ENCODE data around the gene LIF.
A peak's percentile ranks its signal among the peaks of the same experiment; 100 is the strongest.

The LIF gene

GRCh38 chr22:30260682-30261081 lies 14.1 kb upstream of the LIF start:
- no peak overlapping the region for H3K4me3 ChIP-seq (ENCODE audit: low read depth in 1 of 2, low read length in 2 of 2)
- peaks cover 0 to 13% of the 10 kb centered on the region in 2 donors for H3K4me1 ChIP-seq (ENCODE audit: control insufficient read depth in 1 of 2, insufficient read depth in 2 of 2, low read length in 2 of 2)
- no peaks in the 10 kb centered on the region for H3K36me3 ChIP-seq (ENCODE audit: control insufficient read depth in 1 of 2, insufficient read depth in 2 of 2, low read length in 2 of 2)
- H3K27me3 ChIP-seq (ENCODE audit: low read depth, low read length) = no peaks in the 10 kb centered on the region
- H3K27ac ChIP-seq (ENCODE audit: low read length) = no peak overlapping the region
- no peaks in the 10 kb centered on the region for H3K9me3 ChIP-seq (ENCODE audit: control insufficient read depth in 1 of 2, low read length in 2 of 2)

GRCh38 chr22:30260276-30260675 lies 13.7 kb upstream of the LIF start:
- Histone ChIP-seq H3K4me1 (ENCODE audit: control insufficient read depth in 1 of 2, insufficient read depth in 2 of 2, low read length in 2 of 2) (peaks cover 0 to 14% of the 10 kb centered on the region in 2 donors), H3K4me3 (ENCODE audit: low read depth in 1 of 2, low read length in 2 of 2) (no peak overlapping the region), H3K9me3 (ENCODE audit: control insufficient read depth in 1 of 2, low read length in 2 of 2) (no peaks in the 10 kb centered on the region), H3K27ac (ENCODE audit: low read length) (no peak overlapping the region), H3K27me3 (ENCODE audit: low read depth, low read length) (no peaks in the 10 kb centered on the region), H3K36me3 (ENCODE audit: control insufficient read depth in 1 of 2, insufficient read depth in 2 of 2, low read length in 2 of 2) (no peaks in the 10 kb centered on the region)

DNA sequence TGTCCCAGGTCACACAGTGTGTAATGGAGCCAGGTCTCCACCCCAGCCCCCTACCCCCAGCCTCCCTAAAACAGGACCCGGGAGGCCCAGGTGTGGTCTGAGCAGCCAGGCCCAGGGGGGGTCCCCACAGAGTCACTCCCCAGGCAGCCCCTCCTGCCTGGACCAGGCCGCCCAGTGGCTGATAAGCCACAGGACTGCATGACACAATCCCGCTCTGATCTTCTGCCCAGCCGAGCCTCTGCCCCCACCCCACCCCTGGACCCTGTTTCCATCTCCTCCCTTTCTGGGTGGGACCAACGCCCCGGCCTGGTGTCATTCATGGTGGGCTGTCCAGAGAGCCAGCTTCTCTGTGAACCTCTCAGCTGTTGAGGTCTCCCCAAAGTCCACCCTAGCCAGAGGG lies 7.8 kb upstream of the LIF start:
- Histone ChIP-seq H3K36me3 (ENCODE audit: control insufficient read depth in 1 of 2, insufficient read depth in 2 of 2, low read length in 2 of 2) (no peaks in the 10 kb centered on the region), H3K27ac (ENCODE audit: low read length) (no peak overlapping the region), H3K27me3 (ENCODE audit: low read depth, low read length) (no peaks in the 10 kb centered on the region), H3K4me3 (ENCODE audit: low read depth in 1 of 2, low read length in 2 of 2) (no peak overlapping the region), H3K9me3 (ENCODE audit: control insufficient read depth in 1 of 2, low read length in 2 of 2) (no peaks in the 10 kb centered on the region), H3K4me1 (ENCODE audit: control insufficient read depth in 1 of 2, insufficient read depth in 2 of 2, low read length in 2 of 2) (peaks cover 9 to 16% of the 10 kb centered on the region in 2 donors)

GRCh38 chr22:30253205-30253852 lies 6.8 kb upstream of the LIF start:
- no peaks in the 10 kb centered on the region for H3K27me3 ChIP-seq (ENCODE audit: low read depth, low read length)
- no peak overlapping the region for H3K4me3 ChIP-seq (ENCODE audit: low read depth in 1 of 2, low read length in 2 of 2)
- H3K9me3 ChIP-seq (ENCODE audit: control insufficient read depth in 1 of 2, low read length in 2 of 2) = no peaks in the 10 kb centered on the region
- H3K27ac ChIP-seq (ENCODE audit: low read length) = peak overlapping the region; percentile 19
- H3K4me1 ChIP-seq (ENCODE audit: control insufficient read depth in 1 of 2, insufficient read depth in 2 of 2, low read length in 2 of 2) = peaks cover 9 to 16% of the 10 kb centered on the region in 2 donors
- no peaks in the 10 kb centered on the region for H3K36me3 ChIP-seq (ENCODE audit: control insufficient read depth in 1 of 2, insufficient read depth in 2 of 2, low read length in 2 of 2)

DNA sequence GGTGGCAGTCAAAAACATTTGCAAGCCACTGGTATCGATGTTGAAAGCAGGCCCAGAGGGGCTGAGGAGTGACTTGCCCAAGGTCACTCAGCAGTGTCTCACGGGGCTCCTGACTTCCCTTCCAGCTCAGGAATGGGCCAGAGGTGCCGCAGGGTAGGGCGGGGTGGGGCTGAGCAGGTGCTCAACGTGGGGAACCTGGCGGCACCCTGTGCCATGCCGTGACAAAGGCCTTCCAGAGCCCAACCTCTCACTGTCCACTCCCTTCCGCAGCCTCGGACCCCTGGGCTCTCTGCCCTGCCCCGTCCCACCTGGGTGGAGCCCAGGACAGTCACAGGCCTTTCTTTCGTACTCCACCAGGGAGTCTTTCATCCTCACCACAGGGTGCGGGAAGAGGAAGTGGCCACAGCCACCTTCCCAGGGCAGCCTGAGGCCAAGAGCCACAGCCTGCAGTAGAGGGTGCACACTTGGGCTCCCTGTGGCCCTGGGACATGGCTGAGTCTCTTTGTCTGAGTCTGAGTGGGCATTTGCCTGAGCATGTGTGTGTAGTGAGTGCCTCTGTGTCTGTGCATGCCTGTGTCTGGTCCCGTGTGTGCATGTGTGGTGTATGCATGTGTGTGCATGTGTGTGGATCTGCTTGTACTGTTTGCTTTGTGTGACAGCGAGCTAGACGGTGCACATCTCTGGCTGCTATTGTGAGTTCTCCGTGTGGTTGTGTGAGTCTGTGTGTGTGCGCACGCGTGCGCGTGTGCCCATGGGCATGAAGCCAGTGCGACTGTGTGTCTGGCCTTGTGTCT lies 6.0 kb upstream of the LIF start:
- Histone ChIP-seq H3K4me1 (ENCODE audit: control insufficient read depth in 1 of 2, insufficient read depth in 2 of 2, low read length in 2 of 2) (peaks cover 9 to 16% of the 10 kb centered on the region in 2 donors), H3K27me3 (ENCODE audit: low read depth, low read length) (no peaks in the 10 kb centered on the region), H3K27ac (ENCODE audit: low read length) (peak overlapping the region; percentile 19), H3K36me3 (ENCODE audit: control insufficient read depth in 1 of 2, insufficient read depth in 2 of 2, low read length in 2 of 2) (no peaks in the 10 kb centered on the region), H3K4me3 (ENCODE audit: low read depth in 1 of 2, low read length in 2 of 2) (no peak overlapping the region), H3K9me3 (ENCODE audit: control insufficient read depth in 1 of 2, low read length in 2 of 2) (no peaks in the 10 kb centered on the region)

- Histone ChIP-seq H3K36me3 (ENCODE audit: control insufficient read depth in 1 of 2, insufficient read depth in 2 of 2, low read length in 2 of 2) (no peaks in the 10 kb centered on the region), H3K9me3 (ENCODE audit: control insufficient read depth in 1 of 2, low read length in 2 of 2) (no peaks in the 10 kb centered on the region), H3K27me3 (ENCODE audit: low read depth, low read length) (no peaks in the 10 kb centered on the region), H3K4me3 (ENCODE audit: low read depth in 1 of 2, low read length in 2 of 2) (no peak overlapping the region), H3K4me1 (ENCODE audit: control insufficient read depth in 1 of 2, insufficient read depth in 2 of 2, low read length in 2 of 2) (peaks cover 12 to 20% of the 10 kb centered on the region in 2 donors), H3K27ac (ENCODE audit: low read length) (no peak overlapping the region)
These were observed 5.2 kb upstream of the LIF start for GRCh38 chr22:30251711-30252110.

GRCh38 chr22:30250661-30251267 lies 4.2 kb upstream of the LIF start:
- H3K9me3 ChIP-seq (ENCODE audit: control insufficient read depth in 1 of 2, low read length in 2 of 2) = no peaks in the 10 kb centered on the region
- H3K27me3 ChIP-seq (ENCODE audit: low read depth, low read length) = no peaks in the 10 kb centered on the region
- H3K36me3 ChIP-seq (ENCODE audit: control insufficient read depth in 1 of 2, insufficient read depth in 2 of 2, low read length in 2 of 2) = no peaks in the 10 kb centered on the region
- no peak overlapping the region for H3K27ac ChIP-seq (ENCODE audit: low read length)
- H3K4me3 ChIP-seq (ENCODE audit: low read depth in 1 of 2, low read length in 2 of 2) = no peak overlapping the region
- peaks cover 12 to 16% of the 10 kb centered on the region in 2 donors for H3K4me1 ChIP-seq (ENCODE audit: control insufficient read depth in 1 of 2, insufficient read depth in 2 of 2, low read length in 2 of 2)

- peaks cover 12 to 18% of the 10 kb centered on the region in 2 donors for H3K4me1 ChIP-seq (ENCODE audit: control insufficient read depth in 1 of 2, insufficient read depth in 2 of 2, low read length in 2 of 2)
- H3K4me3 ChIP-seq (ENCODE audit: low read depth in 1 of 2, low read length in 2 of 2) = no peak overlapping the region
- no peak overlapping the region for H3K27ac ChIP-seq (ENCODE audit: low read length)
- no peaks in the 10 kb centered on the region for H3K27me3 ChIP-seq (ENCODE audit: low read depth, low read length)
- no peaks in the 10 kb centered on the region for H3K36me3 ChIP-seq (ENCODE audit: control insufficient read depth in 1 of 2, insufficient read depth in 2 of 2, low read length in 2 of 2)
- H3K9me3 ChIP-seq (ENCODE audit: control insufficient read depth in 1 of 2, low read length in 2 of 2) = no peaks in the 10 kb centered on the region
These were observed 3.5 kb upstream of the LIF start for GRCh38 chr22:30250039-30250565.

DNA sequence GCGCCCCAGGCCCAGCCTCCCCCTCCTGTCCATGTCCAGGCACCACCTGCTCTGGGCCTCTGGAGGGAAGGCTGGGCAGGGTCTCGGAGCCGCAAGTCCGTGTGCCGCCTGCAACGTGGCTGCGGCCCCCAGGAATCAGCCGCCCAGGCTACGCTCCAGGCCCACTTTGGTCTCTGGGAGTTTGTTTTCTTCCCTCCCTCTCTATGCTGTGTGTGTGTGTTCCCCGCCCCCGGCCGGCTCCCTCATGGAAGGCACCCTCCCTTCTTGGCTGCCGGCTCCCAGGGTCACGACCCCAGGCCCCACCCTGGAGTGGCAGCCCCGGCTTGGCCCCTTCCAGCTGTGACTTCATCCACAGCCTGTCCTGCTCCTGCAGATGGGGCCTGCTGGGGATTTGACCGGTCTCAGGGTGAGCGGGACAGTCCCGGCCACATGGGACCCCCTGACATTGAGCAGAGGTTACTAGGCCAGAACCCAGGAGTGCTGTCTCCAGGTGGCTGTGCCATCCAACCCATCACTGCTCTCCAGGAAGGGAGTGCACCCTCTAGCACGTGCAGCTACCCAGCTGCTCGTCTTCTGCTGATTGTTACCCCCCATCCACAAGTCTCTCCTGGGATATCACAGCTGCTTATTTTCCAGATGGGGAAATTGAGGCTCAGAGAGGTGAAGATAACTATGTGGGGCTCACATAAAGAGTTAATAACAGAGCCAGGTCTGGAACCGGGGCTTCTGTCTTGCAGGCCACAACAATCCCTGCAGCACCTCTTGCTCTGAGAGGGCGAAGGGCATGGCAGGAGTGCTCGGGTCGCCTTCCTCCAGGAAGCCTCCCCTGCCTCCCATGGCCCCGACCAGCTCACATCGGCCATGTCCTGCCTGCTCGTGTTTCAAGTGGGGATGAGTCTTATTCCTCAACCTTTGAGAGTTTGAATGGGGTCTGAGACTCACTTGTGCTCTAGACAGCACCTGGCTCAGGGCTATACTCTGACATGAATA lies 2.8 kb upstream of the LIF start:
- no peak overlapping the region for H3K4me3 ChIP-seq (ENCODE audit: low read depth in 1 of 2, low read length in 2 of 2)
- H3K36me3 ChIP-seq (ENCODE audit: control insufficient read depth in 1 of 2, insufficient read depth in 2 of 2, low read length in 2 of 2) = no peaks in the 10 kb centered on the region
- H3K27ac ChIP-seq (ENCODE audit: low read length) = no peak overlapping the region
- H3K4me1 ChIP-seq (ENCODE audit: control insufficient read depth in 1 of 2, insufficient read depth in 2 of 2, low read length in 2 of 2) = peaks cover 12 to 18% of the 10 kb centered on the region in 2 donors
- no peaks in the 10 kb centered on the region for H3K27me3 ChIP-seq (ENCODE audit: low read depth, low read length)
- no peaks in the 10 kb centered on the region for H3K9me3 ChIP-seq (ENCODE audit: control insufficient read depth in 1 of 2, low read length in 2 of 2)

- Histone ChIP-seq H3K36me3 (ENCODE audit: control insufficient read depth in 1 of 2, insufficient read depth in 2 of 2, low read length in 2 of 2) (peaks cover 0 to 2% of the 10 kb centered on the region in 2 donors), H3K9me3 (ENCODE audit: control insufficient read depth in 1 of 2, low read length in 2 of 2) (no peaks in the 10 kb centered on the region), H3K4me3 (ENCODE audit: low read depth in 1 of 2, low read length in 2 of 2) (peak overlapping the region in 1 of 2 donors; percentile 16), H3K4me1 (ENCODE audit: control insufficient read depth in 1 of 2, insufficient read depth in 2 of 2, low read length in 2 of 2) (peaks cover 9 to 18% of the 10 kb centered on the region in 2 donors), H3K27me3 (ENCODE audit: low read depth, low read length) (peaks cover 4% of the 10 kb centered on the region), H3K27ac (ENCODE audit: low read length) (no peak overlapping the region)
These were observed 1.9 kb upstream of the LIF start for GRCh38 chr22:30248484-30248883.
